Esophagus muscularis mucosa (tissue), 3 donors: ENCODE results near the gene MSI2.

ENCODE experiments used
- POLR2A ChIP-seq: fragments of 450-650 bp; IDR thresholded peaks from one replicate; pipeline ENCODE4 v1.6.1; 2017; ENCODE audit warnings: antibody characterized with exemption, moderate library complexity, mild to moderate bottlenecking, low read depth
- TF ChIP-seq, protein P1 (sequence below), 3 experiments: fragments of 200-600 bp in 2 of 3; fragments of 450-650 bp in 1 of 3; sonication (generic) in 2 of 3; IDR thresholded peaks; one replicate each; pipeline ENCODE4 v1.5.1; 2017 to 2019; ENCODE audit warnings: antibody characterized with exemption in 3 of 3, mild to moderate bottlenecking in 2 of 3, moderate library complexity in 1 of 3

DNA sequence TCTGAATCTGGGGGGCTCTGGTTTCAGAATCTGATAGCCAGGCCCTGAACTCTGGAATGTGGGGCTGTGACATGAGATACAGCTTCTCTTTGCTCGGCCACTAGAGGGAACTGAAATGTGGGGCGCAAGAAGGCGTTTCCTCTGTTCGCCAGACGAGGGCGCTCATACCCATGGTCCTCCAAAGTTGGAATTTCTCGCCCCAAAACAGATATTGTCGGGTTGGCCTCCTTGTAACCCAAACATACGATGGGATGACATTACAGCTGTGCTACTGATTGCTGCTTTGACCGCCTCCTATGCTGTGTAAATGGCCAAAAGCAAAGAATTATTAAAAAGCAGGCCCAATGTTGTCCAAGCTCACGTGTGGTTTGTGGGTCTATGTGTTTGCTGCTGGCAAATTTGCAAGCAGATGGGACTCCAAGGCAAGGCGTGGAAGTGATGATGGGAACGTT lies 13.1 kb upstream of the MSI2 start:
- TF ChIP-seq, protein P1, sequence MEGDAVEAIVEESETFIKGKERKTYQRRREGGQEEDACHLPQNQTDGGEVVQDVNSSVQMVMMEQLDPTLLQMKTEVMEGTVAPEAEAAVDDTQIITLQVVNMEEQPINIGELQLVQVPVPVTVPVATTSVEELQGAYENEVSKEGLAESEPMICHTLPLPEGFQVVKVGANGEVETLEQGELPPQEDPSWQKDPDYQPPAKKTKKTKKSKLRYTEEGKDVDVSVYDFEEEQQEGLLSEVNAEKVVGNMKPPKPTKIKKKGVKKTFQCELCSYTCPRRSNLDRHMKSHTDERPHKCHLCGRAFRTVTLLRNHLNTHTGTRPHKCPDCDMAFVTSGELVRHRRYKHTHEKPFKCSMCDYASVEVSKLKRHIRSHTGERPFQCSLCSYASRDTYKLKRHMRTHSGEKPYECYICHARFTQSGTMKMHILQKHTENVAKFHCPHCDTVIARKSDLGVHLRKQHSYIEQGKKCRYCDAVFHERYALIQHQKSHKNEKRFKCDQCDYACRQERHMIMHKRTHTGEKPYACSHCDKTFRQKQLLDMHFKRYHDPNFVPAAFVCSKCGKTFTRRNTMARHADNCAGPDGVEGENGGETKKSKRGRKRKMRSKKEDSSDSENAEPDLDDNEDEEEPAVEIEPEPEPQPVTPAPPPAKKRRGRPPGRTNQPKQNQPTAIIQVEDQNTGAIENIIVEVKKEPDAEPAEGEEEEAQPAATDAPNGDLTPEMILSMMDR (IDR thresholded peaks at IDR 0.05) = peak; percentile 98 to 100 (median 99)
- TF ChIP-seq POLR2A = no peak
